ENCODE data around the gene JARID2.

The JARID2 gene

GRCh38 chr6:15290962-15291704, 45.3 kb downstream of the JARID2 start:
- Histone ChIP-seq H3K27me3 (ENCODE audit: insufficient read depth, low read depth, severe bottlenecking) (no peaks in the 10 kb centered on the region), H3K27ac (no peak overlapping the region), H3K36me3 (no peaks in the 10 kb centered on the region), H3K9me3 (ENCODE audit: severe bottlenecking) (peaks cover 2% of the 10 kb centered on the region), H3K4me3 (ENCODE audit: low read depth, low read length) (no peak overlapping the region)
- TF ChIP-seq CTCF (IDR thresholded peaks at IDR 0.05; ENCODE audit: low read depth, low read length), result no peak
- DNase-seq, result peak; percentile 55

GRCh38 chr6:15292721-15293302, 46.9 kb downstream of the JARID2 start:
- Histone ChIP-seq H3K36me3 (no peaks in the 10 kb centered on the region), H3K27ac (no peak overlapping the region)
- TF ChIP-seq CTCF (IDR thresholded peaks at IDR 0.05; ENCODE audit: low read depth, low read length), result no peak

GRCh38 chr6:15293674-15294073, 47.8 kb downstream of the JARID2 start:
- Histone ChIP-seq H3K9me3 (ENCODE audit: severe bottlenecking) (peaks cover 2% of the 10 kb centered on the region), H3K36me3 (no peaks in the 10 kb centered on the region), H3K27me3 (ENCODE audit: insufficient read depth, low read depth, severe bottlenecking) (no peaks in the 10 kb centered on the region), H3K27ac (no peak overlapping the region), H3K4me3 (ENCODE audit: low read depth, low read length) (no peak overlapping the region)
- DNase-seq, result no peak
- TF ChIP-seq CTCF (IDR thresholded peaks at IDR 0.05; ENCODE audit: low read depth, low read length), result no peak

More at GRCh38 chr6:15292721-15293302, 46.9 kb downstream of the JARID2 start:
- H3K9me3 ChIP-seq (ENCODE audit: severe bottlenecking), result peaks cover 2% of the 10 kb centered on the region
- no peaks in the 10 kb centered on the region for H3K27me3 ChIP-seq (ENCODE audit: insufficient read depth, low read depth, severe bottlenecking)
- H3K4me3 ChIP-seq (ENCODE audit: low read depth, low read length), result no peak overlapping the region
- DNase-seq, result no peak

- no peak for TF ChIP-seq CTCF (IDR thresholded peaks at IDR 0.05; ENCODE audit: low read depth, low read length)
- H3K4me3 ChIP-seq (ENCODE audit: low read depth, low read length), result no peak overlapping the region
- DNase-seq, result no peak
- H3K36me3 ChIP-seq, result no peaks in the 10 kb centered on the region
- no peaks in the 10 kb centered on the region for H3K27me3 ChIP-seq (ENCODE audit: insufficient read depth, low read depth, severe bottlenecking)
- H3K9me3 ChIP-seq (ENCODE audit: severe bottlenecking), result peaks cover 2% of the 10 kb centered on the region
- H3K27ac ChIP-seq, result no peak overlapping the region
Measured at GRCh38 chr6:15294504-15294903, 48.6 kb downstream of the JARID2 start.

GRCh38 chr6:15296249-15296648, 50.4 kb downstream of the JARID2 start:
- Histone ChIP-seq H3K9me3 (ENCODE audit: severe bottlenecking) (no peaks in the 10 kb centered on the region), H3K36me3 (no peaks in the 10 kb centered on the region)

More at GRCh38 chr6:15296249-15296648, 50.4 kb downstream of the JARID2 start:
- Histone ChIP-seq H3K27me3 (ENCODE audit: insufficient read depth, low read depth, severe bottlenecking) (no peaks in the 10 kb centered on the region), H3K27ac (no peak overlapping the region), H3K4me3 (ENCODE audit: low read depth, low read length) (no peak overlapping the region)
- TF ChIP-seq CTCF (IDR thresholded peaks at IDR 0.05; ENCODE audit: low read depth, low read length), result no peak
- no peak for DNase-seq
